Measurements from ENCODE around the gene TMEM229A. TPM values are rescaled to one million over a fixed set of nuclear protein-coding genes. Genes with fewer than 3 reads are reported as not detected.
"Not testable (repeated sequence)": the region's sequence is repeated elsewhere in the genome, so short reads cannot be mapped to it uniquely, and the experiment has no call there.

TMEM229A gene
- total RNA-seq, 1 experiment from 2014 or later = 0.74 TPM

- no peak for TF ChIP-seq ZNF532 (CRISPR knock-in tag; IDR thresholded peaks at IDR 0.05; ENCODE audit: borderline replicate concordance)
Measured at GRCh38 chr7:124027236-124027635, 5.6 kb downstream of the TMEM229A start (continued).

GRCh38 chr7:124024329-124024728 is 8.5 kb downstream of the TMEM229A start:
- POLR2A ChIA-PET; ATAC-seq; H3K4me1 Mint-ChIP-seq; H3K27me3 Mint-ChIP-seq (ENCODE audit: low read depth); CTCF ChIA-PET; H3K27ac Mint-ChIP-seq; H3K4me3 Mint-ChIP-seq; H3K36me3 Mint-ChIP-seq; DNase-seq (ENCODE audit: low spot score): not testable (repeated sequence)
- H3K9me3 Mint-ChIP-seq = peaks cover 16% of the 10 kb centered on the region

- no peak for DNase-seq (ENCODE audit: low spot score)
- Mint-ChIP-seq H3K4me3 (no peak overlapping the region), H3K9me3 (peaks cover 16% of the 10 kb centered on the region), H3K27ac (peak overlapping the region; percentile 87; the same call in 1 of the 2 replicates), H3K4me1 (peaks cover 7% of the 10 kb centered on the region), H3K36me3 (no peaks in the 10 kb centered on the region), H3K27me3 (ENCODE audit: low read depth) (no peaks in the 10 kb centered on the region)
- TF ChIP-seq, protein P1, sequence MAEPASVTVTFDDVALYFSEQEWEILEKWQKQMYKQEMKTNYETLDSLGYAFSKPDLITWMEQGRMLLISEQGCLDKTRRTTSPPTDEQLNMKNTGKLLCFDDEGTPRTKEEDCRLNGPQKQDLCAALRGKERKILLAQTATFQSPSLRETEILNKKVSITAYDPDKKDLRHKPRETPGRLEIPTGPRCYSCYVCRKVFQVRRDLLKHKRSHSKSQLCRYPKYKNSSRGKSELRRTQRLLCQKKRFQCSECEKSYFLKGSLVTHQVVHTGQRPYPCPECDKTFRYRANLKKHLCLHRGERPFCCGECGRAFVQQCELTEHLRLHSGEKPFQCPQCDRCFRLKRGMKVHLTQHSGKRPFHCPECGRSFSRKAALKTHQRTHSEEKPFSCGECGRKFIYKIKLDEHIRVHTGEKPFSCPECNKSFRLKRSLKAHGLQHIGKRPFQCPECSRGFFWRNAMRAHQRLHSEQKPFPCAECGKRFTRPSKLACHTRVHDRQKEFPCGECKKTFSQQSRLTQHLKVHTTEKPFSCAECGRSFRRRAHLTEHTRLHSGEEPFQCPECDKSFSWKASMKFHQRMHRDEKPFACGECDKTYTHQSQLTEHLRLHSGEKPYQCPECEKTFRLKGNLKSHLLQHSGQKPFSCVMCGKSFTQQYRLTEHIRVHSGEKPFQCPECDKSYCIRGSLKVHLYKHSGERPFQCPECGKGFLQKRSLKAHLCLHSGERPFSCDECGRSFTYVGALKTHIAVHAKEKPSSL (CRISPR knock-in tag; conservative IDR thresholded peaks at IDR 0.05) = no peak
- no peak for TF ChIP-seq ZMAT4 (CRISPR knock-in tag; IDR thresholded peaks at IDR 0.05)
- no peak for TF ChIP-seq JUN (CRISPR knock-in tag; IDR thresholded peaks at IDR 0.05)
- TF ChIP-seq ZNF219 (CRISPR knock-in tag; IDR thresholded peaks at IDR 0.05; ENCODE audit: borderline replicate concordance) = no peak
- TF ChIP-seq TP53 (CRISPR knock-in tag; IDR thresholded peaks at IDR 0.05) = no peak
- TF ChIP-seq NR2C2 (CRISPR knock-in tag; IDR thresholded peaks at IDR 0.05) = no peak
- POLR2A ChIA-PET = no interaction called here
- CTCF ChIA-PET = no interaction called here
- no peak for ATAC-seq
Measured at GRCh38 chr7:124022551-124022950, 10.3 kb downstream of the TMEM229A start.

GRCh38 chr7:124020060-124020459 is 12.8 kb downstream of the TMEM229A start:
- POLR2A ChIA-PET = no interaction called here
- TF ChIP-seq ERG (CRISPR knock-in tag; IDR thresholded peaks at IDR 0.05) (no peak), PRDM15 (CRISPR knock-in tag; IDR thresholded peaks at IDR 0.05) (no peak), E2F5 (CRISPR knock-in tag; IDR thresholded peaks at IDR 0.05) (no peak), SOX15 (CRISPR knock-in tag; IDR thresholded peaks at IDR 0.05) (no peak), MLX (CRISPR knock-in tag; IDR thresholded peaks at IDR 0.05) (no peak), NFATC4 (CRISPR knock-in tag; IDR thresholded peaks at IDR 0.05) (no peak)
- TF ChIP-seq, protein P2, sequence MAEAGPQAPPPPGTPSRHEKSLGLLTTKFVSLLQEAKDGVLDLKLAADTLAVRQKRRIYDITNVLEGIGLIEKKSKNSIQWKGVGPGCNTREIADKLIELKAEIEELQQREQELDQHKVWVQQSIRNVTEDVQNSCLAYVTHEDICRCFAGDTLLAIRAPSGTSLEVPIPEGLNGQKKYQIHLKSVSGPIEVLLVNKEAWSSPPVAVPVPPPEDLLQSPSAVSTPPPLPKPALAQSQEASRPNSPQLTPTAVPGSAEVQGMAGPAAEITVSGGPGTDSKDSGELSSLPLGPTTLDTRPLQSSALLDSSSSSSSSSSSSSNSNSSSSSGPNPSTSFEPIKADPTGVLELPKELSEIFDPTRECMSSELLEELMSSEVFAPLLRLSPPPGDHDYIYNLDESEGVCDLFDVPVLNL (CRISPR knock-in tag; IDR thresholded peaks at IDR 0.05; ENCODE audit: borderline replicate concordance, low read depth) = no peak
- TF ChIP-seq, protein P3, sequence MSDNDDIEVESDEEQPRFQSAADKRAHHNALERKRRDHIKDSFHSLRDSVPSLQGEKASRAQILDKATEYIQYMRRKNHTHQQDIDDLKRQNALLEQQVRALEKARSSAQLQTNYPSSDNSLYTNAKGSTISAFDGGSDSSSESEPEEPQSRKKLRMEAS (CRISPR knock-in tag; IDR thresholded peaks at IDR 0.05) = no peak

More at GRCh38 chr7:124020060-124020459, 12.8 kb downstream of the TMEM229A start:
- CTCF ChIA-PET = no interaction called here
- Mint-ChIP-seq H3K27me3 (ENCODE audit: low read depth) (no peaks in the 10 kb centered on the region), H3K27ac (no peak overlapping the region), H3K9me3 (peaks cover 16% of the 10 kb centered on the region), H3K4me3 (no peak overlapping the region), H3K4me1 (peaks cover 7% of the 10 kb centered on the region), H3K36me3 (no peaks in the 10 kb centered on the region)
- ATAC-seq (no peak), DNase-seq (ENCODE audit: low spot score) (no peak)

All from WTC11 (cell line).